ENCODE measurements around the gene CNTRL.

- no peak for TF ChIP-seq CTCF (IDR thresholded peaks at IDR 0.05)
- TF ChIP-seq POLR2A (IDR thresholded peaks at IDR 0.05): no peak
Observed at GRCh38 chr9:121153642-121154041, 78.9 kb downstream of the CNTRL start.

Measured in thyroid gland (tissue), 4 donors.